ENCODE measurements around the gene FER1L5.
A peak's percentile ranks its signal among the peaks of the same experiment; 100 is the strongest.

Gene FER1L5

GRCh38 chr2:96739633-96740428 is 97.3 kb downstream of the FER1L5 start, which contains the start of gene LMAN2L:
Gene LMAN2L (minus strand): TSS chr2:96740064. CDS start chr2:96740040, 24 bp downstream.
- peak; percentile 98 for DNase-seq (ENCODE audit: low read depth, low spot score)

- DNase-seq (ENCODE audit: low read depth, low spot score) = no peak
Measured at GRCh38 chr2:96747061-96747617, 104.6 kb downstream of the FER1L5 start.

- DNase-seq (ENCODE audit: low read depth, low spot score) = no peak
Measured at GRCh38 chr2:96751800-96752199, 109.2 kb downstream of the FER1L5 start.

- DNase-seq (ENCODE audit: low read depth, low spot score) = no peak
Measured at GRCh38 chr2:96753661-96754282, 111.2 kb downstream of the FER1L5 start.

- DNase-seq (ENCODE audit: low read depth, low spot score) = no peak
Measured at GRCh38 chr2:96754317-96754716, 111.8 kb downstream of the FER1L5 start.
